Activated CD4-positive, alpha-beta T cell treated with anti-CD3 and anti-CD28 coated beads, Interleukin-2, Interleukin-6, amounts not matched to agents 100 ng/mL and 50 ng/mL, durations not matched to agents 16 hours and 8 hours (primary cell): ENCODE results near the gene MRPL51.
"Not testable (repeated sequence)": the region's sequence is repeated elsewhere in the genome, so short reads cannot be mapped to it uniquely, and the experiment has no call there.

Experiments used
- DNase-seq: peaks from one replicate; pipeline ENCODE4 v3.0.0-alpha.2; 2020

MRPL51 gene

DNA sequence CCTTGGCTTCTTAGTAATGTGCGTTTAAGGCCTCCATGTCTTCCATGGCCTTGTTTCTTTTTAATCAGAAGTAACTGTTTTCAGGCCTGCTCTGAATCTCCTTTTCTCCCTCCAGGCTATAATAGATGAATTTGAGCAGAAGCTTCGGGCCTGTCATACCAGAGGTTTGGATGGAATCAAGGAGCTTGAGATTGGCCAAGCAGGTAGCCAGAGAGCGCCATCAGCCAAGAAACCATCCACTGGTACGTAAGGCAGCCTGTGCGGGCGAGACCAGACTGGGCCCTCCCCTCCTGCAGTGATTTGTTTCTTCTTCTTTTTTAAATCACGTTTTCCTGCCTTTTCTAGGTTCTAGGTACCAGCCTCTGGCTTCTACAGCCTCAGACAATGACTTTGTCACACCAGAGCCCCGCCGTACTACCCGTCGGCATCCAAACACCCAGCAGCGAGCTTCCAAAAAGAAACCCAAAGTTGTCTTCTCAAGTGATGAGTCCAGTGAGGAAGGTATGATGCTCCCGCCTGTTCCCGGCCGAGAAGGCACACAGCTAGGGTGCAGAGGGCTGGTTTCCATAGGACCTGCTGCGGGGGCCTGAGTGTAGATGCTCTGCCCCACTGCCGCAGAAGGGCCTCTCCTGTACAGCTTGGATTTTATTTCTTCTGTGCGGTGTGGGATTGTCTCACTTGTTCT, 37.7 kb upstream of the MRPL51 start:
- DNase-seq = no peak

DNA sequence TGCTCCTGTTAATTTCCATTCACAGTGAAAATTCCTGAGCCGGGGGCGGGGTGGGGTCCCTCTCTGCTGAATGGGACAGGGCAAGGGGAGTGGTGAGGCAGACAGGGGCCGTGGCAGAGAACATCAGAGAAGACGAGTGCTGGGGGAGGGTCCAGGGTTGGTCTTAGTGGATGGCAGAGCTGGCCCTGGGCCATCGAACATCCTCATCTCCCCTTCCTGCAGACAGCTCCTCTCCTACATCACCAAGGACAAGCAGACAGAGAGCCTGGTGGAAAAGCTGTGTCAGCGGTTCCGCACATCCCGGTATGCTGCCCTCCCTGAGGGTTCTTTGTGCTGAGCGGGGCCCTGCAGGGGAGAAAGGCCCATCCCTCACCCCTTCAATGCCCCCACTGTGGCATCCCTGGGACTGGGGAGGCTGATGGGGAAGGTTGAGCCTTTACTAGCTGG, 36.3 kb upstream of the MRPL51 start:
- no peak for DNase-seq

DNA sequence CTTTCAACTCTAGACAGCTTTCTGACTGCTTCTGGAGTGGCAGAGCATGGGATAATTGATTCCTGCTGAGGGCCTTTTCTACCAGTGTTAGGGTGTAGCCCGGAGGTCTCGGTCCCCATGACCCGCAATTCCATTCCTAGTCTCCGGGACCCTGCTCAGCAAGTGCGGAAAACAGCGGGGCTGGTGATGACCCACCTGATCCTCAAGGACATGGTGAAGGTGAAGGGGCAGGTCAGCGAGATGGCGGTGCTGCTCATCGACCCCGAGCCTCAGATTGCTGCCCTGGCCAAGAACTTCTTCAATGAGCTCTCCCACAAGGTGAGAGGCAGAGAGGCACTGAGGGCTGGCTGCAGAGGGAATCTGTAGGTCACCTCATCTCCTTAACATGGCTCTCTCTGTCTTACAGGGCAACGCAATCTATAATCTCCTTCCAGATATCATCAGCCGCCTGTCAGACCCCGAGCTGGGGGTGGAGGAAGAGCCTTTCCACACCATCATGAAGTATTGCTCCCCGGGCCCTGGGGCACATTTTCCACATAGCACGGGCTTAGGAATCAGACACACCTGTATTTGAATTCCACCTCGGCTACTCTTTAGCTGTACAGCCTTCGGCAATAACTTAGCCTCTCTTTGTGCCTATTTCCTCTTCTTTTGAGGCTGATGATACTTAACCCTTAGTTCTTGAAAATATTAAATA, 35.6 kb upstream of the MRPL51 start:
- DNase-seq = no peak

DNA sequence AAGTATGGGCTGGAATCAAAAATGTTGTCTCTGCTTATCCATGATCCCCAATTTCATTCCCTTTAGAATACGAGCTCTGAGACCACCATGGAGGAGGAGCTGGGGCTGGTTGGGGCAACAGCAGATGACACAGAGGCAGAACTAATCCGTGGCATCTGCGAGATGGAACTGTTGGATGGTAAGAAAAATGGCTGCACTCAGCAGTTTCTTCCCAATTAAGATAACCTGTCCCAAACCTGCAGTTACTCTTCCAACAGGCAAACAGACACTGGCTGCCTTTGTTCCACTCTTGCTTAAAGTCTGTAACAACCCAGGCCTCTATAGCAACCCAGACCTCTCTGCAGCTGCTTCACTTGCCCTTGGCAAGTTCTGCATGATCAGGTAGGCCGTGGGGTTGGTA, 34.6 kb upstream of the MRPL51 start:
- no peak for DNase-seq

DNA sequence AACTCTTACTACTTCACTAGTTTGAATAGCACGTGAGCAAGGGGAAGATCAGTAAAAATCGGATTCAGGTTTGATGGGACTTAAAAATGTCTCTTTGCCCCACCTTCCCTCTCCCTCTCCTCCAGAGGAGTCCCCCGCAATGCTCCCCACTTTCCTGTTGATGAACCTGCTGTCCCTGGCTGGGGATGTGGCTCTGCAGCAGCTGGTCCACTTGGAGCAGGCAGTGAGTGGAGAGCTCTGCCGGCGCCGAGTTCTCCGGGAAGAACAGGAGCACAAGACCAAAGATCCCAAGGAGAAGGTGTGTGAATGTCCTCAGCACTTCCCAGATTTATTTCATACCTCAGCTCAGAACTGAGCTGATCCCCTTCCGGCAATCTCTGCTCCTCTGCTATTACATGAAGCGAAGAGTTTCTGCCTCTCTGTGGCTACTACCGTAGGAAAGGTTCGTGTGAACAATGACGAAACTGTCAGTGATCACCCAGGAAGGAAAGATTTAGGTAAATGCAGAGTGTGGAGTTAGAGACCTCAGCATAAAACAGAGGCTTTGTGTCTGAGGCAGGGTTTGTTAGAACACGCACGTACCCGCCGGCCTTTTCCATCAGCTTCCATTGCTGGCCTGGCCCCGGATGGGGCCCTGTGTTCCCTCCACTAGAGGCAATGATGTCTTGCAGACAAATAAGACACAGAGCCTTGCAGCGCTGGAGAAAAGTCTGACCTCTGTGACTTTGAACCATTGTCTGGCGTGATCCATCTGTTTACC, 33.9 kb upstream of the MRPL51 start:
- DNase-seq = no peak

DNA sequence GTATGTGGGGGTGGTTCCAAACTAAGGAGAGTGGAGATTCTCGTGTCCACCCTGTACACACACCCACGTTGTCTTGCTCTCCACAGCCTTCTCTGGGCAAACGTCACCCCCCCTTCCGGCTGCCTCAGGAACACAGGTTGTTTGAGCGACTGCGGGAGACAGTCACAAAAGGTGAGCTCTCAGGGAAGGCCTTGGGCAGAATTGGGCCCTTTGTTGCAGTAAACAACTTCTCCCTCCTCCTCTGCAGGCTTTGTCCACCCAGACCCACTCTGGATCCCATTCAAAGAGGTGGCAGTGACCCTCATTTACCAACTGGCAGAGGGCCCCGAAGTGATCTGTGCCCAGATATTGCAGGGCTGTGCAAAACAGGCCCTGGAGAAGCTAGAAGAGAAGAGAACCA, 33.1 kb upstream of the MRPL51 start:
- DNase-seq = no peak

DNA sequence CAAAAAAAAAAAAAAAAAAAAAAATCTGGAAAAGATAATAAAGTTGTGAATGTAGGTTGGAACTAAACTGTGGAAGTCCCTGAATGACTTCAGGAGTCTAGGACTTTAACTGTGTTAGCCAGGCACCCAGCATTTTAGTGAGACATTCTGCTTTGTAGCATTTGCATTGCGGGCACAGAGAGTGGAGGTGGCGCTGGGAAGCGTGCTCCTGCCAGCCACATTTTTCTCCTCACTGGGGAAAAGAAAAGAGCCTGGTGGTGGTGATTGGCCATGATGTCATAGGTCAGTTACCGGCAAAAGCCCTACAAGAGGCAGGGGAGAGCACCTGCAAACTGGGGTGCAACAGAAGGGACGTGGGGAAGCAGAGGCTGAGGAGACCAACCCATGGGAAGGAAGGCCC, 31.6 kb upstream of the MRPL51 start:
- DNase-seq = no peak

DNA sequence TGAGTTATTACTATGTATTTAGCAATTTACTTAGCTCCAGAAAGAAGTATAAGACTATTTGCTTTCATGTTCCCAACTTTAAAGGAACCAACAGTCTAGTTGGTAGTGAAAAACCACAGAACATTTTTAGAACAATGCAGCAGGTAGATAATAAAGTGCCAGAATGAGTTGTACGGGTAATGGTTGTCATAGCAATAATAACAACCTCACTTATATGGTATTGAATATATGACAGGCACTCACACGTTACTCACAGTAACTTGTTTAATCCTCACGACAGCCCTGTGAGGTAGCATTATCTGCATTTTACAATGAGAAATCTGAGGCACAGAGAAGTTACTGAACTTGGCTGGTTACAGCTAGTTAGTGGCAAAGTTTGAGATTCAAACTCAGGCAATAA, 30.6 kb upstream of the MRPL51 start:
- DNase-seq = no peak

DNA sequence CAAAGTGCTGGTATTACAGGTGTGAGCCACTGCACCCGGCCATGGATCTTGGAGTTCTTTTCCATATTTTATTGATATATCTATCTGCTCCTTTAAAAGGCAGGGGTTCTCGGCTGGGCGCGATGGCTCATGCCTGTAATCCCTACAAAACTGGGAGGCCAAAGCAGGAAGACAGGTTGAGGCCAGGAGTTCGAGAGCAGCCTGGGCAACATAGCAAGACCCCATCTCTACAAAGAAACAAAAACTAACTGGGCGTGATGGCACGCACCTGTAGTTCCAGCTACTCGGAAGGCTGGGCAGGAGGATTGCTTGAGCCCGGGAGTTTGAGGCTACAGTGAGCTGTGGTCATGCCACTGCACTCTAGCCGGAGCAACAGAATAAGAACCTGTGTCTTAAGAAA, 29.1 kb upstream of the MRPL51 start:
- no peak for DNase-seq

DNA sequence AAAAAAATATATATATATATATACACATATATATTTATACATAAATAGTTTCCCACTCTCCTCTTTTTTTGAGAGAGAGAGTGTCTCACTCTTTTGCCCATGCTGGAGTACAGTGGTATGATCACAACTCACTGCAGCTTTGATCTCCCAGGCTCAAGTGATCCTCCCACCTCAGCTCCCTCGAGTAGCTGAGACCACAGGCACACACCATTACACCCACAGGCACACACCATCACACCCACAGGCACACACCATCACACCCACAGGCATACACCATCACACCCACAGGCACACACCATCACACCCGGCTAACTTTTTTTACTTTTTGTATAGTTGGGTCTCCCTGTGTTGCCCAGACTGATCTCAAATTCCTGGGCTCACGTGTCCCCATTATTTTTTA, 27.1 kb upstream of the MRPL51 start:
- no peak for DNase-seq

DNA sequence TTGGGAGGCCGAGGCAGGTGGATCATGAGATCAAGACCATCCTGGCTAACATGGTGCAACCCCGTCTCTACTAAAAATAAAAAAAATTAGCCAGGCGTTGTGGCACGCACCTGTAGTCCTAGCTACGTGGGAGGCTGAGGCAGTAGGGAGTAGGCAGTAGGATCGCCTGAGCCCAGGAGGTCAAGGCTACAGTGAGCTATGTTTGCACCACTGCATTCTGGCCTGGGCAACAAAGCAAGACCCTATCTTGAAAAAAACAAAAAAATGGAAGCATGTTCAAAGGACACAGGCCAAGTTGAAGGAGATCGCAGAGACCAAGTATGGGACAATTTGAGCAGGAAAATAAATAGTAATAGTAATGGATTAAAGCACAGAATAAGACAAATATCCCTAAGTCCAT, 15.0 kb upstream of the MRPL51 start:
- no peak for DNase-seq

DNA sequence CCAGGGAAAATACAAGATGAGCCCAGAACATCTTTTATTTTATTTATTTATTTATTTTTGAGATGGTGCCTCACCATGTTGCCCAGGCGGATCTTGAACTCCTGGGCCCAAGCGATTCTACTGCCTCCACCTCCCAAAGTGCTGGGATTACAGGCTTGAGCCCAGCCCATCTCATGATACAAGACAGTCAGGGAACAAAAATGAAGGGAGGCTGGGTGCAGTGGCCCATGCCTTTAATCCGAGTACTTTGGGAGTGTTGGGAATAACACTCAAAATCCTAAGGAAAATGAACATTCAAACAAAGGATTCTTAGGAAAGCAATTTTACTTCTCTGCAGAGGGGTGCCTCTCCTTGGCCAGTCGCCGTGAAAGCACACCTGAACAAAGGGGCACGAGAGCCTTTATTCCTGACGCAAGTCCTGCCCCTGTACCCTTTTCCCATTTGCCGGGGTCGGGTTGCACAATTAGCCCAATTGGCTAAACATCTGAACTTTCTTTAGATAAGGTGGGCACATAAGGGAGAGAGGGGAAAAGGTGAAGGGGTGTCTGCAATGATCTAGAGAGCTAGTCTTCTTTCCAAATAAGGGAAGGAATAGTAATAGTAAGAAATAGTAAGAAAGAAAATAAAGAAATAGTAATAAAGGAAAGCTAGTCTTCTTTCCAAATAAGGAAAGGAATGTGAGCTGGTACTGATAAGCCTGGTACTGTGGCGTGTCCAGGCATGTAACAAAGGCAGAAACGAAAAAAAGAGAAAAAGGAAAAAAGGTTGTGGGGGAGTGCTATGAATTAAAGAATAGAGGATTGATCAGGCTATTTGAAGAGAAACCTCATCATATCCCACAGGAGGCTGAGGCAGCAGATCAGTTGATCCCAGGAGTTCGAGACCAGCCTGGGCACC, 14.3 kb upstream of the MRPL51 start:
- DNase-seq = no peak

DNA sequence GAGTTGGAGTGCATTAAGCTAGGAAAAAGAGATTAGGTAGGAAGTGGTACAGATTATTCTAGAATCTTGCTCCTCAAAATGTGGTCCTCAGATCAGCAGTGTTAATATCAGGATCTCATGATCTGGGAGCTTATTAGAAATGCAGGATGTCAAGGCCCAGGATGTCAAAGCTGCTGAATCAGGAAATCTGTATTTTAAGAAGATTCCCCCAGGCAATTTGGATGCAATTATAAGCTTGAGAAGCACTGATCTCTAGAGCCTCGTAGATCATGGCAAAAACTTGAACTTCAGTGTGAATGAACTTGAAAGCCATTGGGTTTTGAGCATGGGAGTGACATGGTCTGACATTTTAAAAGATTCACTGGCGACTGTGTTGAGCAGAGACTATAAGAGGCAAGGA, 7.4 kb upstream of the MRPL51 start:
- no peak for DNase-seq

DNA sequence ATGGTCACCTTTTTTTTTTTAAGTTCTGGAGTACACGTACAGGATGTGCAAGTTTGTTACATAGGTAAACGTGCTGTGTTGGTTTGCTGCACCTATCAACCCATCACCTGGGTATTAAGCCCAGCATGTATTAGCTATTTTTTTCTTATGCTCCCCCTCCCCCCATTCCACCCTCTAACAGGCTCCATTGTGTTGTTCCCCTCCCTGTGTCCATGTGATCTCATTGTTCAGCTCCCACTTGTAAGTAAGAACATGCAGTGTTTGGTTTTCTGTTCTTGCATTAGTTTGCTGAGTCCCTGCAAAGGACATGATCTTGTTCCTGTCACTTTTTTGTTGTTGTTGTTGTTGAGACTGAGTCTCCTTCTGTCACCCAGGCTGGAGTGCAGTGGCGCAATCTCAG, 4.2 kb upstream of the MRPL51 start:
- not testable (repeated sequence) for DNase-seq

DNA sequence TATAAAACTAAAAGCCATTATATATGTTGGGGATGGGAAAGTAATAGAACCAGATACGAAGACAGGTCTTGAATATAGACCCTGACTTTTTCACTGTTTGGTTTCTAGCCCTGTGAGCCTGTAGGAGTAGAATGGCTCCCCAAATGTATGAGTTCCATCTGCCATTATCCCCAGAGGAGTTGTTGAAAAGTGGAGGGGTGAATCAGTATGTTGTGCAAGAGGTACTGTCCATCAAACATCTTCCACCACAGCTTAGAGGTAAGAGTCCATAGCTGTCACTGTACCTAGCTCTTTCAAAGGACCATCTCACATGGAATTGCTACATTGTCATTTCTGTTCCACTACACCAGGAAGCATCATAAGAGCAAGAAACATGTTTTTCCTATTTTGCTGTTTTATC, 1.9 kb upstream of the MRPL51 start:
- DNase-seq = peak; percentile 11

DNA sequence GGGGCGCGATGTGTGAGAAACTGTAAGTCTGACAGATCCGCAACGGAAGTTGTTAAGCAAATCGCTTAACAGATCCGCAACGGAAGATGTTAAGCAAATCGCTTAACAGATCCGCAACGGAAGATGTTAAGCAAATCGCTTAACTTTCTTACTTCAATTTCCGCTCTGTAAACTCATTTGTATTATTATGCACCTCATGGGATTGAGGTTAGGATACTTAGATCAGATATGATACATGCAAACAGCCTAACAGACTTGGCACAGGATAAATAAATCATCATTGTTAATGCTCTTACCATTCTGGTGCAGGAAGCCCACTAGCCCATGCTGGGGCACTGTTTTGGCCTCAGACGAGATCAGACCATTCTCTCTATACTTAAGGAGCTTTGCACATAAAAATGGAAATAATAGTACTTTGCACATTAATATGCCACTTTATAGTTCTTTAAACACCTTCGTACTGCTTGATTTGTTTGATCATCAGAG, 1.2 kb upstream of the MRPL51 start:
- DNase-seq = no peak

DNA sequence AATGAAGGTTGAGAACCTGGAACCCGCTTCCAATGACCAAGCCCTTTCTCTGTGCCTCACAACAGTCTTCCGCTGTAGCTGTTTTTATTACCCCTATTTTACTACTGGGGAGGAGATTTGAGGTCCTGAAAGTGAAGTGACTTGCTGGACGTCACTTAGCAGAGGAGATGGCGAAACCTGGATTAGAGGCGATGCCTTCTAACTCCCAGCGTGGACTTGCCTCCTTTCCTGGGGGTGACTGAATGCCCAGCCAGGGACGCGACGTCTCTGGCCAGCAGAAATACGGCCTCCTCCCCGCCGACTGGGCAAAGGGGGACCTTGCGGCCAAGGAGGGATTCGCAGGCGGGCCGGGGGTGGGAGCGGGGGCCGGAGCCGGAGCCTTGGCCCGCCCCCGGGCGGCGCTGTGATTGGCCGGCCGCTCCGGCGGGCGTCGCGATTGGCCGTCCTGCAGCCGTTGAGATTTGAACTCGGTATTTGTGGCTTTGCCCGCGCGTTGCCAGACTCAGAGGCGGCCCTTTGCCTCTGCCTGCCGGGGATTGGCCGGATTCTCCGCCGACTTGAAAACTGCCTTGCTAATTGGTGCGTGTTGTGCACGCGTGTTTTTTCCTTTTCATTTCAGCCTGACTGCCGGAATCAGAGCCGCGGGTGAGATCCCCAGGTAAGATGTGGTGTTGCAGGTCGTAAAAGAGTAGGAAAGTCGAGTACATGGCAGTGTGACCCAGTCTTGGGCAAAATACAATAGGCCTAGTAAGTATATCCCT, 615 bp upstream of the MRPL51 start, which contains the start of gene NCAPD2:
Gene NCAPD2 (plus strand): TSS at position 606 of the 761 bp plus-strand sequence. CDS start 997 bp downstream, outside the sequence.
- DNase-seq = peak; percentile 99

DNA sequence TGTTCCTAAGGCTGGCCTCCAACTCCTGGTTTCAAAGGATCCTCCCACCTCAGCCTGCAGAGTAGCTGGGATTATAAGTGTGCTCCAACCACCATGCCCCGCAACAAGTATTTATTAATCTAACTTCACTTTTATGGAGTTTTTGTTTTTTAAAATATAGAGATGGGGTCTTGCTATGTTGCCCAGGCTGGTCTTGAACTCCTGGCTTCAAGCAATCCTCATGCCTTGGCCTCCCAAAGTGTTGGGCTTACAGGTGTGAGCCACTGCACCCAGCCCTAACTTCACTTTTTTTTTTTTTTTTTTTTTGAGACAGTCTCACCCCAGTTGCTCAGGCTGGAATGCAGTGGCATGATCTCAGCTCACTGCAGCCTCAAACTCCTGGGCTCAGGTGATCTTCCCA, 2.4 kb downstream of the MRPL51 start:
- DNase-seq = not testable (repeated sequence)

DNA sequence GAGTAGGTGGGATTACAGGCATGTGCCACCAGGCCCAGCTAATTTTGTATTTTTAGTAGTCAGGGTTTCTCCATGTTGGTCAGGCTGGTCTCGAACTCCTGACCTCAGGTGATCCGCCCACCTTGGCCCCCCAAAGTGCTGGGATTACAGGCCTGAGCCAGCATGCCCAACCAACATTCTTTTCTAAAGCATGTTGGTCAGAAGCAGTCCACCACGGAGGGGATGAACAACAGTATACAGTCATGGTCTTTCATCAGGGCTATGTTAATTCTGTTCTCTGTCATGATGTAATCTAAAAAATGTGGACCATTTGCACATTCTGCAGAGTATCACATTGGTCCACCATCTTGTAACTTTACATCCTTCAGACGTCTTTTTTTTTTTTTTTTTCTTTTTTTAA, 3.6 kb downstream of the MRPL51 start:
- no peak for DNase-seq

DNA sequence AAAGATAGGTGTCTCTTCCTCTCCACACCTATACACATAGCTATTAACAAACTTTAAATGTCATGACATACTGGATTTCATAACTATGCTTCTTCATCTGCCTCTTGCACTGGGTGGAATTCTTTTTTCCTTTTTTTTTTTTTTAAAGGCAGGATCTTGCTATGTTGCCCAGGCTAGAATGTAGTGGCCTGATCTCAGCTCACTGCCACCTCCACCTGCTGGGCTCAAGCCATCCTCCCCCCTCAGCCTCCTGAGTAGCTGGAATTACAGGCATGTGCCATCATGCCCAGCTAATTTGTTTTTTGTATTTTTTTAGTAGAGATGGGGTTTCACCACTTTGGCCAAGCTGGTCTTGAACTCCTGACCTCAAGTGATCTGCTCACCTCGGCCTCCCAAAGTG, 4.8 kb downstream of the MRPL51 start:
- DNase-seq = no peak

DNA sequence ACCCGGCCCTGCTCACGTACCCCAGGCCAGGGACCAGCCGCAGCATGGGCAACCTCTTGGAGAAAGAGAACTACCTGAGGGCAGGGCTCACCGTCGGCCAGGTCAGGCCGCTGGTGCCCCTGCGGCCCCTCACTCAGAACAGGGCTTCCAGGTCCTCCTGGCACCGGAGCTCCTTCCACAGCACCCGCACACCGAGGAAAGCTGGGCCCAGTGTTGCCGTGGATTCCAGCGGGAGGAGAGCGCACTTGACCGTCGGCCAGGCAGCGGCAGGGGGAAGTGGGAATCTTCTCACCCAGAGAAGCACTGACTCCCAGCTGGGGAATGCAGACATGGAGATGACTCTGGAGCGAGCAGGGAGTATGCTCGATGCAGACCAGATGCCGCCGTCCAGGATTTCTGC, 14.6 kb downstream of the MRPL51 start:
- DNase-seq = no peak
